ENCODE data around the gene FICD.

- TF ChIP-seq ZNF713 (CRISPR knock-in tag; IDR thresholded peaks at IDR 0.05) (no peak), POLR2A (IDR thresholded peaks at IDR 0.05; ENCODE audit: insufficient read depth in 1 of 2, low read depth in 2 of 2, low read length in 2 of 2) (no peak), TGIF2 (CRISPR knock-in tag; IDR thresholded peaks at IDR 0.05) (no peak), IRF9 (CRISPR knock-in tag; IDR thresholded peaks at IDR 0.05; ENCODE audit: borderline replicate concordance) (no peak), ZHX1 (CRISPR knock-in tag; IDR thresholded peaks at IDR 0.05; ENCODE audit: low read depth) (no peak)
- TF ChIP-seq, protein P1, sequence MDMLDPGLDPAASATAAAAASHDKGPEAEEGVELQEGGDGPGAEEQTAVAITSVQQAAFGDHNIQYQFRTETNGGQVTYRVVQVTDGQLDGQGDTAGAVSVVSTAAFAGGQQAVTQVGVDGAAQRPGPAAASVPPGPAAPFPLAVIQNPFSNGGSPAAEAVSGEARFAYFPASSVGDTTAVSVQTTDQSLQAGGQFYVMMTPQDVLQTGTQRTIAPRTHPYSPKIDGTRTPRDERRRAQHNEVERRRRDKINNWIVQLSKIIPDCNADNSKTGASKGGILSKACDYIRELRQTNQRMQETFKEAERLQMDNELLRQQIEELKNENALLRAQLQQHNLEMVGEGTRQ (IDR thresholded peaks at IDR 0.05; ENCODE audit: low read depth, low read length), result no peak
- TF ChIP-seq, protein P1 (CRISPR knock-in tag; IDR thresholded peaks at IDR 0.05; ENCODE audit: borderline replicate concordance), result no peak
Observed at GRCh38 chr12:108560321-108560721, 45.2 kb downstream of the FICD start.

Measured in HepG2 (cell line).